Fibroblast of upper back skin (primary cell): Measurements from ENCODE around the gene CCL14.
"Not testable (repeated sequence)": the region's sequence is repeated elsewhere in the genome, so short reads cannot be mapped to it uniquely, and the experiment has no call there.

Experiments
- DNase-seq: peaks from one replicate; pipeline ENCODE4 v3.0.0-alpha.2; 2013

The CCL14 gene

GRCh38 chr17:35986643-35987042, at the start of gene CCL14:
Gene CCL14, minus strand, starts transcription at chr17:35986729. Its CDS starts 80 bp downstream, at chr17:35986649.
- DNase-seq, result no peak

GRCh38 chr17:36036235-36036634, 49.7 kb upstream of the CCL14 start:
- DNase-seq, result no peak

- DNase-seq, result no peak
Observed at GRCh38 chr17:36034127-36034526, 47.6 kb upstream of the CCL14 start.

- DNase-seq, result no peak
Observed at GRCh38 chr17:36030956-36031355, 44.4 kb upstream of the CCL14 start.

- no peak for DNase-seq
Observed at GRCh38 chr17:36027761-36028160, 41.2 kb upstream of the CCL14 start.

GRCh38 chr17:36024106-36024869, 37.8 kb upstream of the CCL14 start:
- DNase-seq, result no peak

- no peak for DNase-seq
Observed at GRCh38 chr17:36019423-36019822, 32.9 kb upstream of the CCL14 start.

GRCh38 chr17:36017799-36018198, 31.3 kb upstream of the CCL14 start, which contains the start of gene CCL23:
Gene CCL23, minus strand, starts transcription at chr17:36017972. Its CDS starts 75 bp downstream, at chr17:36017897.
- DNase-seq, result no peak

GRCh38 chr17:36016555-36016954, 30.0 kb upstream of the CCL14 start:
- no peak for DNase-seq

- DNase-seq, result not testable (repeated sequence)
Observed at GRCh38 chr17:36015895-36016294, 29.4 kb upstream of the CCL14 start.

- no peak for DNase-seq
Observed at GRCh38 chr17:36014946-36015345, 28.4 kb upstream of the CCL14 start.

GRCh38 chr17:36011201-36011600, 24.7 kb upstream of the CCL14 start:
- no peak for DNase-seq

GRCh38 chr17:36008998-36009665, 22.6 kb upstream of the CCL14 start:
- peak; percentile 3 for DNase-seq

- DNase-seq, result no peak
Observed at GRCh38 chr17:36004594-36005108, 18.1 kb upstream of the CCL14 start.

GRCh38 chr17:36002631-36003030, 16.1 kb upstream of the CCL14 start:
- DNase-seq, result no peak

- DNase-seq, result no peak
Observed at GRCh38 chr17:36001862-36002603, 15.5 kb upstream of the CCL14 start.

- DNase-seq, result no peak
Observed at GRCh38 chr17:36001110-36001771, 14.7 kb upstream of the CCL14 start, which contains the start of gene CCL15. Gene CCL15, minus strand, starts transcription at chr17:36001553. Its CDS starts 61 bp downstream, at chr17:36001492.

GRCh38 chr17:36000732-36001109, 14.2 kb upstream of the CCL14 start:
- DNase-seq, result no peak

GRCh38 chr17:35998756-35999155, 12.2 kb upstream of the CCL14 start:
- no peak for DNase-seq

- no peak for DNase-seq
Observed at GRCh38 chr17:35998018-35998545, 11.6 kb upstream of the CCL14 start.

- DNase-seq, result not testable (repeated sequence)
Observed at GRCh38 chr17:35995346-35995745, 8.8 kb upstream of the CCL14 start.

GRCh38 chr17:35991075-35991474, 4.5 kb upstream of the CCL14 start:
- no peak for DNase-seq
